GM23338 (cell line): ENCODE results near the gene DVL1.

ENCODE experiments used
- CREB1 ChIP-seq: fragments of 250-450 bp; sonication (Bioruptor Pico); IDR thresholded peaks from 2 replicates; pipeline ENCODE4 v1.5.0; 2020; ENCODE audit warnings: low read depth, mild to moderate bottlenecking, moderate library complexity
- EZH2 ChIP-seq: fragments of 200-600 bp; sonication (generic); IDR thresholded peaks from one replicate; pipeline ENCODE4 v1.8.0; 2017; ENCODE audit warnings: antibody characterized with exemption, mild to moderate bottlenecking, low read depth; ENCODE audit not compliant: unreplicated experiment
- EZH2phosphoT487 ChIP-seq: fragments of 200-600 bp; sonication (generic); IDR thresholded peaks from one replicate; pipeline ENCODE4 v1.8.1; 2018; ENCODE audit warnings: antibody characterized with exemption; ENCODE audit not compliant: unreplicated experiment
- JUNB ChIP-seq: IDR thresholded peaks from one replicate; pipeline ENCODE4 v1.6.1; 2016; ENCODE audit warnings: antibody characterized with exemption; ENCODE audit not compliant: unreplicated experiment
- NANOG ChIP-seq: IDR thresholded peaks from 2 replicates; pipeline ENCODE4 v1.6.1; 2016; ENCODE audit warnings: antibody characterized with exemption, borderline replicate concordance
- POLR2AphosphoS5 ChIP-seq: IDR thresholded peaks from 2 replicates; pipeline ENCODE4 v1.6.1; 2016; ENCODE audit warnings: antibody characterized with exemption, low read depth
- STAT1 ChIP-seq: IDR thresholded peaks from one replicate; pipeline ENCODE4 v1.6.1; 2016; ENCODE audit warnings: antibody characterized with exemption; ENCODE audit not compliant: unreplicated experiment
- ZNF114 ChIP-seq: fragments of 250-450 bp; sonication (Bioruptor Pico); IDR thresholded peaks from 2 replicates; pipeline ENCODE4 v1.5.0; 2020; ENCODE audit warnings: mild to moderate bottlenecking, moderate library complexity
- TF ChIP-seq, protein P1 (sequence below), 2 experiments: fragments of 200-600 bp in 1 of 2; sonication (generic) in 1 of 2; conservative IDR thresholded peaks; 2 replicates each; pipeline versions ENCODE4 v1.5.1 to v1.6.1; 2016 to 2017; ENCODE audit warnings: antibody characterized with exemption in 2 of 2, low read depth in 2 of 2, mild to moderate bottlenecking in 2 of 2, moderate library complexity in 1 of 2
- TF ChIP-seq, protein P2 (sequence below): IDR thresholded peaks from one replicate; pipeline ENCODE4 v1.6.1; 2018; ENCODE audit warnings: antibody characterized with exemption; ENCODE audit not compliant: unreplicated experiment
- TF ChIP-seq, protein P3 (sequence below): IDR thresholded peaks from 2 replicates; pipeline ENCODE4 v1.6.1; 2016; ENCODE audit warnings: antibody characterized with exemption
- TF ChIP-seq, protein P4 (sequence below): fragments of 250-450 bp; sonication (Bioruptor Pico); IDR thresholded peaks from 2 replicates; pipeline ENCODE4 v1.5.0; 2020; ENCODE audit warnings: mild to moderate bottlenecking, moderate library complexity

- TF ChIP-seq, protein P1, sequence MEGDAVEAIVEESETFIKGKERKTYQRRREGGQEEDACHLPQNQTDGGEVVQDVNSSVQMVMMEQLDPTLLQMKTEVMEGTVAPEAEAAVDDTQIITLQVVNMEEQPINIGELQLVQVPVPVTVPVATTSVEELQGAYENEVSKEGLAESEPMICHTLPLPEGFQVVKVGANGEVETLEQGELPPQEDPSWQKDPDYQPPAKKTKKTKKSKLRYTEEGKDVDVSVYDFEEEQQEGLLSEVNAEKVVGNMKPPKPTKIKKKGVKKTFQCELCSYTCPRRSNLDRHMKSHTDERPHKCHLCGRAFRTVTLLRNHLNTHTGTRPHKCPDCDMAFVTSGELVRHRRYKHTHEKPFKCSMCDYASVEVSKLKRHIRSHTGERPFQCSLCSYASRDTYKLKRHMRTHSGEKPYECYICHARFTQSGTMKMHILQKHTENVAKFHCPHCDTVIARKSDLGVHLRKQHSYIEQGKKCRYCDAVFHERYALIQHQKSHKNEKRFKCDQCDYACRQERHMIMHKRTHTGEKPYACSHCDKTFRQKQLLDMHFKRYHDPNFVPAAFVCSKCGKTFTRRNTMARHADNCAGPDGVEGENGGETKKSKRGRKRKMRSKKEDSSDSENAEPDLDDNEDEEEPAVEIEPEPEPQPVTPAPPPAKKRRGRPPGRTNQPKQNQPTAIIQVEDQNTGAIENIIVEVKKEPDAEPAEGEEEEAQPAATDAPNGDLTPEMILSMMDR (conservative IDR thresholded peaks at IDR 0.05; ENCODE audit: low read depth in 2 of 2), result peak; percentile 28 to 49
- TF ChIP-seq, protein P2, sequence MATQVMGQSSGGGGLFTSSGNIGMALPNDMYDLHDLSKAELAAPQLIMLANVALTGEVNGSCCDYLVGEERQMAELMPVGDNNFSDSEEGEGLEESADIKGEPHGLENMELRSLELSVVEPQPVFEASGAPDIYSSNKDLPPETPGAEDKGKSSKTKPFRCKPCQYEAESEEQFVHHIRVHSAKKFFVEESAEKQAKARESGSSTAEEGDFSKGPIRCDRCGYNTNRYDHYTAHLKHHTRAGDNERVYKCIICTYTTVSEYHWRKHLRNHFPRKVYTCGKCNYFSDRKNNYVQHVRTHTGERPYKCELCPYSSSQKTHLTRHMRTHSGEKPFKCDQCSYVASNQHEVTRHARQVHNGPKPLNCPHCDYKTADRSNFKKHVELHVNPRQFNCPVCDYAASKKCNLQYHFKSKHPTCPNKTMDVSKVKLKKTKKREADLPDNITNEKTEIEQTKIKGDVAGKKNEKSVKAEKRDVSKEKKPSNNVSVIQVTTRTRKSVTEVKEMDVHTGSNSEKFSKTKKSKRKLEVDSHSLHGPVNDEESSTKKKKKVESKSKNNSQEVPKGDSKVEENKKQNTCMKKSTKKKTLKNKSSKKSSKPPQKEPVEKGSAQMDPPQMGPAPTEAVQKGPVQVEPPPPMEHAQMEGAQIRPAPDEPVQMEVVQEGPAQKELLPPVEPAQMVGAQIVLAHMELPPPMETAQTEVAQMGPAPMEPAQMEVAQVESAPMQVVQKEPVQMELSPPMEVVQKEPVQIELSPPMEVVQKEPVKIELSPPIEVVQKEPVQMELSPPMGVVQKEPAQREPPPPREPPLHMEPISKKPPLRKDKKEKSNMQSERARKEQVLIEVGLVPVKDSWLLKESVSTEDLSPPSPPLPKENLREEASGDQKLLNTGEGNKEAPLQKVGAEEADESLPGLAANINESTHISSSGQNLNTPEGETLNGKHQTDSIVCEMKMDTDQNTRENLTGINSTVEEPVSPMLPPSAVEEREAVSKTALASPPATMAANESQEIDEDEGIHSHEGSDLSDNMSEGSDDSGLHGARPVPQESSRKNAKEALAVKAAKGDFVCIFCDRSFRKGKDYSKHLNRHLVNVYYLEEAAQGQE, result no peak
- TF ChIP-seq EZH2 (no peak), EZH2phosphoT487 (no peak), JUNB (no peak), CREB1 (CRISPR knock-in tag) (no peak), POLR2AphosphoS5 (no peak), NANOG (no peak), ZNF114 (CRISPR knock-in tag) (no peak), STAT1 (no peak)
- TF ChIP-seq, protein P3, sequence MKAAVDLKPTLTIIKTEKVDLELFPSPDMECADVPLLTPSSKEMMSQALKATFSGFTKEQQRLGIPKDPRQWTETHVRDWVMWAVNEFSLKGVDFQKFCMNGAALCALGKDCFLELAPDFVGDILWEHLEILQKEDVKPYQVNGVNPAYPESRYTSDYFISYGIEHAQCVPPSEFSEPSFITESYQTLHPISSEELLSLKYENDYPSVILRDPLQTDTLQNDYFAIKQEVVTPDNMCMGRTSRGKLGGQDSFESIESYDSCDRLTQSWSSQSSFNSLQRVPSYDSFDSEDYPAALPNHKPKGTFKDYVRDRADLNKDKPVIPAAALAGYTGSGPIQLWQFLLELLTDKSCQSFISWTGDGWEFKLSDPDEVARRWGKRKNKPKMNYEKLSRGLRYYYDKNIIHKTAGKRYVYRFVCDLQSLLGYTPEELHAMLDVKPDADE, result no peak
- TF ChIP-seq, protein P4, sequence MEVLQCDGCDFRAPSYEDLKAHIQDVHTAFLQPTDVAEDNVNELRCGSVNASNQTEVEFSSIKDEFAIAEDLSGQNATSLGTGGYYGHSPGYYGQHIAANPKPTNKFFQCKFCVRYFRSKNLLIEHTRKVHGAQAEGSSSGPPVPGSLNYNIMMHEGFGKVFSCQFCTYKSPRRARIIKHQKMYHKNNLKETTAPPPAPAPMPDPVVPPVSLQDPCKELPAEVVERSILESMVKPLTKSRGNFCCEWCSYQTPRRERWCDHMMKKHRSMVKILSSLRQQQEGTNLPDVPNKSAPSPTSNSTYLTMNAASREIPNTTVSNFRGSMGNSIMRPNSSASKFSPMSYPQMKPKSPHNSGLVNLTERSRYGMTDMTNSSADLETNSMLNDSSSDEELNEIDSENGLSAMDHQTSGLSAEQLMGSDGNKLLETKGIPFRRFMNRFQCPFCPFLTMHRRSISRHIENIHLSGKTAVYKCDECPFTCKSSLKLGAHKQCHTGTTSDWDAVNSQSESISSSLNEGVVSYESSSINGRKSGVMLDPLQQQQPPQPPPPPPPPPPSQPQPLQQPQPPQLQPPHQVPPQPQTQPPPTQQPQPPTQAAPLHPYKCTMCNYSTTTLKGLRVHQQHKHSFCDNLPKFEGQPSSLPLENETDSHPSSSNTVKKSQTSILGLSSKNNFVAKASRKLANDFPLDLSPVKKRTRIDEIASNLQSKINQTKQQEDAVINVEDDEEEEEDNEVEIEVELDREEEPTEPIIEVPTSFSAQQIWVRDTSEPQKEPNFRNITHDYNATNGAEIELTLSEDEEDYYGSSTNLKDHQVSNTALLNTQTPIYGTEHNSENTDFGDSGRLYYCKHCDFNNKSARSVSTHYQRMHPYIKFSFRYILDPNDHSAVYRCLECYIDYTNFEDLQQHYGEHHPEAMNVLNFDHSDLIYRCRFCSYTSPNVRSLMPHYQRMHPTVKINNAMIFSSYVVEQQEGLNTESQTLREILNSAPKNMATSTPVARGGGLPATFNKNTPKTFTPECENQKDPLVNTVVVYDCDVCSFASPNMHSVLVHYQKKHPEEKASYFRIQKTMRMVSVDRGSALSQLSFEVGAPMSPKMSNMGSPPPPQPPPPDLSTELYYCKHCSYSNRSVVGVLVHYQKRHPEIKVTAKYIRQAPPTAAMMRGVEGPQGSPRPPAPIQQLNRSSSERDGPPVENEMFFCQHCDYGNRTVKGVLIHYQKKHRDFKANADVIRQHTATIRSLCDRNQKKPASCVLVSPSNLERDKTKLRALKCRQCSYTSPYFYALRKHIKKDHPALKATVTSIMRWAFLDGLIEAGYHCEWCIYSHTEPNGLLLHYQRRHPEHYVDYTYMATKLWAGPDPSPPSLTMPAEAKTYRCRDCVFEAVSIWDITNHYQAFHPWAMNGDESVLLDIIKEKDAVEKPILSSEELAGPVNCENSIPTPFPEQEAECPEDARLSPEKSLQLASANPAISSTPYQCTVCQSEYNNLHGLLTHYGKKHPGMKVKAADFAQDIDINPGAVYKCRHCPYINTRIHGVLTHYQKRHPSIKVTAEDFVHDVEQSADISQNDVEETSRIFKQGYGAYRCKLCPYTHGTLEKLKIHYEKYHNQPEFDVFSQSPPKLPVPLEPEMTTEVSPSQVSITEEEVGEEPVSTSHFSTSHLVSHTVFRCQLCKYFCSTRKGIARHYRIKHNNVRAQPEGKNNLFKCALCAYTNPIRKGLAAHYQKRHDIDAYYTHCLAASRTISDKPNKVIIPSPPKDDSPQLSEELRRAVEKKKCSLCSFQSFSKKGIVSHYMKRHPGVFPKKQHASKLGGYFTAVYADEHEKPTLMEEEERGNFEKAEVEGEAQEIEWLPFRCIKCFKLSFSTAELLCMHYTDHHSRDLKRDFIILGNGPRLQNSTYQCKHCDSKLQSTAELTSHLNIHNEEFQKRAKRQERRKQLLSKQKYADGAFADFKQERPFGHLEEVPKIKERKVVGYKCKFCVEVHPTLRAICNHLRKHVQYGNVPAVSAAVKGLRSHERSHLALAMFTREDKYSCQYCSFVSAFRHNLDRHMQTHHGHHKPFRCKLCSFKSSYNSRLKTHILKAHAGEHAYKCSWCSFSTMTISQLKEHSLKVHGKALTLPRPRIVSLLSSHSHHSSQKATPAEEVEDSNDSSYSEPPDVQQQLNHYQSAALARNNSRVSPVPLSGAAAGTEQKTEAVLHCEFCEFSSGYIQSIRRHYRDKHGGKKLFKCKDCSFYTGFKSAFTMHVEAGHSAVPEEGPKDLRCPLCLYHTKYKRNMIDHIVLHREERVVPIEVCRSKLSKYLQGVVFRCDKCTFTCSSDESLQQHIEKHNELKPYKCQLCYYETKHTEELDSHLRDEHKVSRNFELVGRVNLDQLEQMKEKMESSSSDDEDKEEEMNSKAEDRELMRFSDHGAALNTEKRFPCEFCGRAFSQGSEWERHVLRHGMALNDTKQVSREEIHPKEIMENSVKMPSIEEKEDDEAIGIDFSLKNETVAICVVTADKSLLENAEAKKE, result no peak
Observed at GRCh38 chr1:1306070-1306660, 43.1 kb downstream of the DVL1 start.
